ENCODE measurements around the gene XXYLT1. TPM values are rescaled to one million over a fixed set of nuclear protein-coding genes. Genes with fewer than 3 reads are reported as not detected.

Gene XXYLT1
- total RNA-seq, 2 experiments from 2014 or later = 17.2 to 19.6 TPM

GRCh38 chr3:195025884-195026200 lies 245.1 kb downstream of the XXYLT1 start:
- Histone ChIP-seq H3K4me1 (ENCODE audit: insufficient read depth, low read length, poor library complexity, severe bottlenecking) (no peaks in the 10 kb centered on the region), H3K36me3 (ENCODE audit: insufficient read depth, low read length) (no peaks in the 10 kb centered on the region), H4K20me1 (ENCODE audit: insufficient read depth, low read length) (no peaks in the 10 kb centered on the region), H3K4me3 (ENCODE audit: low read depth, low read length, poor library complexity, severe bottlenecking) (no peak overlapping the region), H3K9me3 (ENCODE audit: low read length) (no peaks in the 10 kb centered on the region), H2AFZ (ENCODE audit: low read length) (no peak overlapping the region), H3K4me2 (ENCODE audit: low read length) (no peak overlapping the region), H3K79me2 (ENCODE audit: insufficient read depth, low read depth, low read length) (no peaks in the 10 kb centered on the region), H3K9me2 (ENCODE audit: insufficient read depth, low read length) (no peaks in the 10 kb centered on the region), H3K27ac (ENCODE audit: low read depth, low read length, poor library complexity, severe bottlenecking) (no peak overlapping the region)
- intact Hi-C loops (cut with micrococcal nuclease; ENCODE audit: unreplicated experiment) = no loop called here
- no peak for TF ChIP-seq EZH2phosphoT487 (IDR thresholded peaks at IDR 0.05; ENCODE audit: borderline replicate concordance, low read depth, low read length)
- no peak for TF ChIP-seq CTCF (conservative IDR thresholded peaks at IDR 0.05; ENCODE audit: low read length)
- BruUV-seq (replicated peaks) = no TSS peak
- ChIA-PET POLR2A (interaction anchor here (0.5 kb wide), 1 partner anchor 178 kb away, joined by 3 read pairs; no protein-coding TSS in a partner anchor), CTCF (ENCODE audit: unreplicated experiment) (no interaction called here)
- no peak for DNase-seq (ENCODE audit: low spot score)

- intact Hi-C loops (cut with micrococcal nuclease; ENCODE audit: unreplicated experiment) = no loop called here
These were observed 245.7 kb downstream of the XXYLT1 start for GRCh38 chr3:195025056-195025883.

More at GRCh38 chr3:195025056-195025883, 245.7 kb downstream of the XXYLT1 start:
- no TSS peak for BruUV-seq (replicated peaks)
- TF ChIP-seq EZH2phosphoT487 (IDR thresholded peaks at IDR 0.05; ENCODE audit: borderline replicate concordance, low read depth, low read length) = no peak
- TF ChIP-seq CTCF (conservative IDR thresholded peaks at IDR 0.05; ENCODE audit: low read length) = no peak
- H3K4me1 ChIP-seq (ENCODE audit: insufficient read depth, low read length, poor library complexity, severe bottlenecking) = no peaks in the 10 kb centered on the region
- H3K79me2 ChIP-seq (ENCODE audit: insufficient read depth, low read depth, low read length) = no peaks in the 10 kb centered on the region
- H4K20me1 ChIP-seq (ENCODE audit: insufficient read depth, low read length) = no peaks in the 10 kb centered on the region
- no peak for DNase-seq (ENCODE audit: low spot score)
- H3K4me3 ChIP-seq (ENCODE audit: low read depth, low read length, poor library complexity, severe bottlenecking) = no peak overlapping the region
- ChIA-PET POLR2A (interaction anchor here (0.5 to 0.6 kb wide), 2 partner anchors 45 to 179 kb away, joined by 3 read pairs; no protein-coding TSS in a partner anchor), CTCF (ENCODE audit: unreplicated experiment) (no interaction called here)
- H3K9me3 ChIP-seq (ENCODE audit: low read length) = no peaks in the 10 kb centered on the region
- no peak overlapping the region for H3K27ac ChIP-seq (ENCODE audit: low read depth, low read length, poor library complexity, severe bottlenecking)
- no peaks in the 10 kb centered on the region for H3K9me2 ChIP-seq (ENCODE audit: insufficient read depth, low read length)
- no peak overlapping the region for H3K4me2 ChIP-seq (ENCODE audit: low read length)
- H3K36me3 ChIP-seq (ENCODE audit: insufficient read depth, low read length) = no peaks in the 10 kb centered on the region
- H2AFZ ChIP-seq (ENCODE audit: low read length) = no peak overlapping the region

All from OCI-LY7 (cell line).